HT1080 (cell line): Measurements from ENCODE around the gene DIDO1. TPM values are rescaled to one million over a fixed set of nuclear protein-coding genes. Genes with fewer than 3 reads are reported as not detected.

Experiments used
- DNase-seq: peaks from one replicate; pipeline ENCODE4 v3.0.0-alpha.2; 2015; ENCODE audit warnings: low read depth
- total RNA-seq: library from RNA; depleted of rRNA; stranded (reverse); fragments of >200 nt; shearing (Covaris generic); gene quantifications from 2 replicates; pipeline ENCODE4 v1.2.3, GENCODE V29; 2014

The DIDO1 gene
- total RNA-seq, 1 experiment from 2014 or later: 31.1 TPM

DNA sequence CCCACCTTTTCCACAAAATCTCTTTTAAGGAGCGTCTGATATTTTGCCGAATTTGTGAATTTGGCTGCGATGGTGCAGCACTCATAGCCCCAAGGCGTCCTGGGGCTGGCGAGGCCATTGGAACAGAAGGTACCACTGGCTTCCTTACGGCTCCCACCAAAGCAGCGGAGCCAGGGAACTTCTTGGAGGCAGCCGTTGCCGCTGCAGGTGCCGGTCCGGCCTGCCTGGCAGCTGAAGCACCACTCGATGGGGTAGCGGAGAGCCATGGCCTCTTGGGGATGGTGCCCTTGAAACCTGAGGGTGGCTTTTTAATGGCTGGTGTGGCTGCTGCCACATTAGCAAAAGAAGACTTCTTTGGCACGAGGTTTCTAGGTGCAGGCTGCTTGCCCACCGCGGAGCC, 29.8 kb downstream of the DIDO1 start:
- DNase-seq: no peak

DNA sequence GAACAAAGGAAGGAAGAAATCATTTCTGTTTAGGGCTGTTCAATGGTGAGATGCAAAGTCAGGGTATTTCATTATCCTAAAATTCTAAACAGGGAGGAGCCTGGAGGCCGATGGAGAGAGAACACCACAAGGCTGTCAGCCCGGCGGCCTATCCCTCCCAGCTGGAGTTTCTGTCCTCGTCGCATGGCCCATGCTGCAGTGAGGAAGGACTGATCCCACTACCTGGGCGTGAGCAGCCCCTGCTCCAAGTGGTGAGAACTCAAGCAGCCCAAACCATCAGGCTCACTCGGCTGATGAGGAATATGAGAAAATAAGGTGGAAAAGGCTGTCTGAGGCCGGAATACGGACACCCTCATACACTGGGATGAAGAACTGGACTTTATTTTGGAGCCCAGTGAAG, 30.8 kb downstream of the DIDO1 start:
- DNase-seq: no peak

DNA sequence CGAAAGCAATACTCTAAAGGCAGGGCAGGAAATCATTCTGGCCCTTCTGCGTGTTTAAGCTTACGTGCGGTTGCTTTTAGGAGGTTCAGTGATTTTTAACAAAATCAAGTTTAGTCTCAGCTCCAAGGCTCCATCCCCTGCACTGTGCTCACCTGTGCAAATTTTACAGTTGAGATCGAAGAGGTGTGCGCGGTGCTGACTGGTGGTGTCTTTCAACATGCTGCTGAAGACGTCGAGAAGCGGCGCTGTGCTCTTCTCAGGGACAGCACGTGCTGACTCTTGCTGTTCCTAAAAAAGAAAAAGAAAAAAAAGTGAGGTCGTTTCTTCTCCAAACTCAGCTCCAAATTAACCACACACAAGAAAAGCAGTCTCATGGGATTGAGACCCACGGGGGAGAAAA, 32.0 kb downstream of the DIDO1 start:
- DNase-seq: no peak

DNA sequence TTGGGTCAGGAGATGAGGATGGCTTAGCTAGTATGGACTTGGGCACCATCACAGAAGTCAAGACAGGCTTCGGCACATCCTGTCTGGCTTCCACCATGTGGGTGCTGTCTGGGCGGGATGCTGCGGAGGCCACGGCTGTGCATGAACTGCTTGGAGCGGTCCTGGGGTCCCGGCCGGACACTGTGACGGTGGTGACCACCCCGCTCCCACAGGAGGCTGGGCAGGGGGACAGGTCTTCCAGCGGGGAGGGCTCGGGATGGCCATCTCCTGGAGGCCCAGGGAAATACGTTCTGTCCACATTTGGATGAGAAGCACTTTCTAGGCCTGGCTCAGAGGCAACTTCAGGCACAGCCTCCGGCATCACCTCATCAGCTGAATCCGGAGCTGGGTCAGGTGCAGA, 32.6 kb downstream of the DIDO1 start:
- no peak for DNase-seq

DNA sequence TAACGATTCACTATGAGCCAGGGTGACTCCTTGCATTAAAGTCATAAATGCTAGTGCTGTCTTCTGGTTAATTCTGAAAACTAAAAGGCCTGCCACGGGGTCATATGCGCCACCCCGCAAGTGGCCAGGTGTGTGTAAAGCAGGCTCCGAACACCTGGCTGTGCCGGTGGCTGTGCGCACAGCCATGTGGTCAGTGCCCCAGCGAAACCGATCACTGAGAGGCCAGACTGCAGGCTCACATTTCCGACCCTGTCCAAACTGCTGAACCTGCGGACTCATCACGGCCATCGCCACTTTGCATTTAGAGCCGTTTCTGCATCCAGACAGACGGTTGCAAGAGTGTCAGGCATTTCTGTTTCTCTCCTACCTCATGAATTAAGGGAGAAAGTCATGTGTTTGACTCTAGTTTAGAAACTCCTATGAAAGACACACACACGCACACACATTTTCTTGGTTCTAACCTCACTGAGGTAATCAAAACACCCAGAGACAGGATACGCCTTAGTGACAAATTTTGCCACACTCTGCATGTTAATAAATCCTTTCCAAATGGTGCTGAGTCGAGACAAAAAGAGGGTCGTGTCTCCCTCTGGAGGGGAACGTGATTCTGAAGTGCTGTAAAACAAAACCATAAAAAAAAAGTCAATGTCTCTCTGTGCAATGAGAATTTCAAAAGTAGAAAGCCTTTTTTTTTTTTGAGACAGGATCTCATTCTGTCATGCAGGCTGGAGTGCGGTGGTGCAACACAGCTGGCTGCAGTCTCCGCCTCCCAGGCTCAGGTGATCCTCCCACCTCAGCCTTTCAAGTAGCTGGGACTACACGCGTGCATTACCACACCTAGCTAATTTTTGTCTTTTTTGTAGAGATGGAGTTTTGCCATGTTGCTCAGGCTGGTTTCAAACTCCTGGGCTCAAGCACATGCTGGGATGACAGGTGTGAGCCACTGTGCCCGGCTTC, 33.7 kb downstream of the DIDO1 start:
- DNase-seq: no peak

DNA sequence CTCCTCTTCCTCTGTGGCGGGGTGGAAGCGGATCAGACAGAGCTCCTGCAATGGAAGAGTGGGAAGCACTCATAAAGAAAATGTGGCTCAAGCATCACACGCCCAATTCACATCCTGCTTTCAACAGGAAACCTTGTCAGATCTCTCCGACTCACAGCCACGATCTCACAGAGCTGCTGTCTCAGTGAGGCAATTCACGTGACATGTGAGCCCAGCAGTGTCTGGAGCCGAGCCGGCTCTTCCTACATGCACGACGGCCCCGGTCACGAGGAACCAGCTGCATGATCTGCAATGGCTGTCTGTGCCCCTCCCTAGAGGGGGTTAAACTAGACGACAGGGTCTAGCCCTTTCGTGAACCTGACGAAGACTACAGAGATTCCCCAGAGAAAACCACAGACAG, 35.2 kb downstream of the DIDO1 start:
- peak; percentile 68 for DNase-seq

DNA sequence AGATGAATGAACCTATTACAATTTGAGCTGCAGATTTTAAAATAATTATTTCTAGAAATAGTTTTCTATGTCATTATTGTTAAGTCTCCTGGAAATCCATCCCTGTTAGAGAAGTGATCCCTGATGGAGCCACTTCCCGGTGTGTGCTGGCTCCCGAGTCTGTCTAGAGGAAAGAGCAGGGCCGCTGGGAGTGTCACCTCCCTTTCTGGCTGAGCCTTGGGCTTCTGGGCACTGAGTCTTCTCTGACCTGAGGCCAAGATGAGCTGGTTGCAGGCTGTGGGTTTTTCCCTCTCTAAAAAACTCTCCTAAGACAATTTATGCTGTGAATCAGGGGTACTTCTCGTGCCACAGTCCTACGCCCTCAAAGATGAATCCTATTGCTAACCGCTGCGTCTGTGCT, 35.9 kb downstream of the DIDO1 start:
- no peak for DNase-seq

DNA sequence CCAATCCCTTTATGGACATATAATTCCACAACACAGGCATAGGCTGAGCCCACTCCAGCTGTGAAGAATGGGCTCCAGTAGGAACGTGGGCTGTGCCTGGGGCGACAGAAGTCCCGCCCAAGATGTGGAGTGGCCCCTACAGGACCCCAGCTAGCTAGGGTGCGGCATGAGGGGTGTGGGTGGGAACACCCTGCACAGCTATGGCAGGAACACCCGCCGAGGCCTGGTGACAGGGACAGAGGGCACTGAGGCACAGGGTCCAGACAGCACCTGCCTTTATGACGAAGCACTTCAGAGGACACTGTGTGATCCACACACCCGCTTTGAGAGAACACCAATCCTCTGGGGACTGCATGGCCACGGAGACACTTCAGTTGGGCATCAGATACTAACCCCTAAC, 36.4 kb downstream of the DIDO1 start:
- no peak for DNase-seq

DNA sequence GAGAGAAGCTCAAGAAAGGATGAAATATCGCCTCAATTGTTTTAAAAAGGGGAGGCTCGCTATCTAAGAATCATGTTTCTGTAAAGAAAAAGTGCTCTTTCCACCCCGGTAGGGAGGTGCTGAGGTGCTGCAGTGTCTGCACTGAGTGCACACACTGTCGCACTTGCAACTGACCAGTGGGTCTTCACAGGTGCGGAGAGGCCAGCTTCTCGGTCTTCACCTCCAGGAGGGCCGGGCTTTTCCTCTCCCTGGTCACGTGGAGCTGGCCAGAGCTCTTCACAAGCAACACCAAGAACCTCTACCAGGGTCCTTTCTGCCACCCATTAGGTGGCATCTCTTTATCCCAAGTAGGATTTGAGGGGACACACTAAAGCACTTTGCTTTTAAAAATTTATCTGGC, 36.9 kb downstream of the DIDO1 start:
- DNase-seq: no peak

DNA sequence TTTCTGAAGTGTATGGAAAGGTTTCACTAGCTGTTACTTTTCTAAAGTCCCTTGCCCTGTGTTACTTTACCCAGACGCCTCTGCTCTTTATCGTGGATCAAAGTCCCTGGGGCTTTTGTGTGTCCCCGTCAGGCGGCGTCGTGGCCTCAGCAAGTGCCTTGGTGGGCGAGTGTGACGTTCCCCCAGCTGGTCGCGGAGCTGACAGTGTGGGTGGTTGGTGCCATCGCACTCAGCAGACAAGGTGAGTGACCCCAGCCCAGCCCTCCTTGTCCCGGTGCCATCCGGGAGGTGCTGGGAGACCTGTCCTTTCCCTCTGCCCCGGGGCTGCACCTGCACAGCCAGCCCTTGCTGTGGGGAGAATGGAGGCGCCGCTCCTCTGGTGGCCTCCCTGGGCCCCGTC, 37.4 kb downstream of the DIDO1 start:
- no peak for DNase-seq

DNA sequence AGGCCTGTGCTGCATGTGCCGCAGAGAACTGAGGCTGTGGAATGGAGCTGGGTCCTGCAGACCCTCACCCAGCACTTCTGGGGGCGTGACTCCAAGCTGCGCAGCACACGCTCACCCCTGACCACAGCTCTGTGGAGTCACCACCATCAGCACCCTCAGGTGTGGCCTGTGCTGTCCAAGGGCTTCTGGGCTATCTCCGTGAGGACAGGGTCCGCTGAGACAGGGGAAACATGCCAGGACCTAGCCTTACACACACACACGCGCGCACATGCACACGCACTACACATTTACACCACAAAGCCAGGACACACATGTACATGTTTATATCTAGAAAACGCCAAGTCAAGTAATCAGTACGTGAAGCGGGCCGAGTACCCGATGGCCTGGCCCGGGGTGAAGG, 37.9 kb downstream of the DIDO1 start:
- DNase-seq: no peak

DNA sequence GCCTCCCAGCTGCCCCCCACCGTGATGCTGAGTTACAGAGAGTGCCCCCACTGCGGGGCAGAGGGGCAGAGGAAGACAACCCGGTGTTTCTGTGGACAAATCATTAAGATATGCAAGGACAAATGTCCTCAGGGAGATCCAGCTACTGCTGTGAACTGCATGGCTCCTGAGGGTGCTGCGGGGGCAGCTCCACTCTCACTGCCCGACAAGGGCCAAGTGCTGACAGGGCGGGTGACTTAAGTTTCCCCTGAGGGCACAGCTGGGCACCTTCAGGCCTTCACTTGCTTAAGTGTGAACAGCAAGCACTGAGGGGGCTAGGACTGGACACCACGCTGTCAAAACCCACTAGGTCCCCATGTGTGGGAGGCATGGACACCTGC, 38.5 kb downstream of the DIDO1 start:
- DNase-seq: no peak

DNA sequence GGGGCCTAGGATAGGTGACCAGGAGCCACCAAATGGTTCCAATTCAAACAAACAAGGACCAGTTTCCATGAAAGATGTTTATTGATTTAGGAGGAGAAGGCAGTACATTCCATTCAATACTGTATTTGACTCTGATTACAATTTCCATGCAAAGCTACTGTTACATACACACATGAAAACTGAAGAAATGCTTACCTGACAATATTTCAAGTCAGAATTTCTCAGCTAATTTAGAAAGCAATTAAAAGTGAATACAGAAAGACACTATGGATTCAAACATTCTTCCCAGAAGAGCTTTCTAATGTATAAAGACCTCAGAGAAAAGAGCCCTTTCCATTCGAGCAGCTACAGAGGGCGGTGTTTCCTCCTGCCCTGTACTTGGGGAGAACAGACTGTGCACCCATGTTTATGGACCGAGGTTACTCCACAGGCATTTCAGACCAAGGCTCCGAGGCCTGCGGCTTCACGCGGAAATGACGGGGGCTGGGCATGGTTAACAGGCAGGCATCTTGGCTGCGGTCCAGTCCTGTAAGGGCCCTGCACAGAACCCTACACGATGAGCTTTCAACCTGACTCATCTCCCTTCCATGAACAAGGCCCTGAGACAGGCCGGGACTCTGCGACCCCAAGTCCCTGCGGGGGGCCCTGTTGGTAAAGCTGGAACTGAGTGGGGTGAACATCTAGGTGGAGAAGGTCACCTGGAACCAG, 39.0 kb downstream of the DIDO1 start:
- peak; percentile 97 for DNase-seq

DNA sequence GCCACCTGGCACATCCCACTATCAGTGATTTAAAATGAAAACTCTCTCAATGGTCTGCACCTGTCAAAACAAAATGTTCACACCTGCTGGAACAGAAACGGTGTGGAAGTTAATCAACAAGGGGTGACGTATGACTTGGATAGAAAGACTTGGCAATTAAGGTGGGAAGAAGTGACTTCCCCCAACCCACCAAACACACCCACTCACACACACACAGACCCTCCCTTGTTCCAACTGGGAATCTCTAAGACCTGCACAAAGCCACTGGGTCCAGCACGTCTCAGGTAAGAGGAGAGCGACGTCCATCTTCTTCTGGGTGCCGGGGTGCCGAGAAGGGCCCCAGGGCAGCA, 39.6 kb downstream of the DIDO1 start:
- DNase-seq: no peak

DNA sequence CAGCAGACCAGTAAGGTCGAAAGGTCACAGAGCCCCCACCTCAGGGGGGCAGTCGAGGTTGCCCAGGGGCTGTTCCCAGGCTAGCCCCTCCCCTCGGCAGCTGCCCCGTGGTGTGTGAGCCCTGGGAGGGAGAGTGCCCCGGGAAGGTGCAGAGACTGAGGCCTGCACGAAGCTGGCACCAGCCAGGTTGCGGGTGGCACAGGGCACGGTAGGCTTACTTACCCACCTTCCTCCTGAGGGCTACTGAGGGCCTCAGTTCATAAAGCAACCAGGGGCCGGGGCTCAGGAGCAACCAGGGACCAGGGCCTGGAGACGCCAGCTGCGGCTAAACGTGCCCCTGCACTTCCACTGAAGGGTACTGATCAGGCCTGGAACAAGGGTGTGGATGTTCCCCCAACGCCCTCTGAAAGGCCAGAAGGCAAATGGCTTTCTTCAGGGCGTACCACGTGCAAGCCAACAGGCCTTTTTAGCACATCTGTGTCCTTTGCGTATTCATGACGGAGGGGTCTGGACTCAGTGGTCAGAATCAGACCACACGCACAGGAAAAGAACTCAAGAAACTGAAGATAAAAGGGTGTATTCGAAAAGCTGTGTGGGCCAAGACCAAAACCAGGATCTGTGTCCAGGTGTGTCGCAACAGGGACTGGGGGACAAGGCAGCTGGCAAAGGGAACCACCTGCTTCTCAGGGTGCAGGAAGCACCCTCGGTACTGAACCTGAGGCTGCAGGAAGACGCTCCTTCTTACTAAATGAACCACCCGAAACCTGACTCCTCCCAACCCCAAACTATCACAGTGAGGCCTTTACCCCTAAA, 40.2 kb downstream of the DIDO1 start:
- DNase-seq: no peak

DNA sequence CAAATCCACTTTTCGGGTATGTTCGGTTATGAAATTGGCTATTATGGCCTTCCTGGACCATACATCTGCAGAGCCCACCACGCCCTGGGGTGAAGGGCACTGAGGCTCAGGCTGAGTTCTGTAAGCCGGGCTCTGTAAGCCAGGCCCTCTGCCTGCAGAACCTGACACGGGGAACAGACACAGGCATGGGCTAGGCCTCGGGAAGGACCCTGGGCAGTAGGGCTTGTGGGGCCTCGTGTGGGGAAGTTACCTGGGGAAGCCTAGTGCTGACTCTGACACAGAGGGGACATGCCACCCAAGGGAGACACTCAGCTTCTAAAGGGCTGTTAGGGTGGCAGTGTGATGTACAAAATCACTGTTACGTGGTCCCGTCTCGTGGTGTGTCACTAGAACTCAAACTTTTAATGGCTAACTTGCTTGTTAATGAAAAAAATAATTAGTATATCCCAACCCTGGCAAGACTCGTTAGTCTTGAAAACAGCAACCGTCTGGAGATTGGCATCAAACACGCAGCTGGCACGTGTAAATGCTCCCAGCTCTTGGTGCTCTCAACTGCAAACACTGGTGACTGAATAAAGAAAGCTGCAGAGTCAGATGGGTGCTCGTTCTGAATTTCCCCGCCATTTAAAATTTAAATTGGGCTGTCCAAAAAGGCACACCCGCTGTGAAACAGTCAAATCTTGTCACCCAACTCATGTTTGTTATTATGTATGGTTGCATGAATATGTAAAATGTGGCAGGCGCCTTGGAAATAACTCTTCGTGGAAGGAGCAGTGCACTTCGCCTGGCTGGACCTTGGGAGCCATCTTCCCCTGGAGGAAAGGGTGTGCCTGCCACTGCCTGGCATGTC, 41.0 kb downstream of the DIDO1 start:
- DNase-seq: no peak

DNA sequence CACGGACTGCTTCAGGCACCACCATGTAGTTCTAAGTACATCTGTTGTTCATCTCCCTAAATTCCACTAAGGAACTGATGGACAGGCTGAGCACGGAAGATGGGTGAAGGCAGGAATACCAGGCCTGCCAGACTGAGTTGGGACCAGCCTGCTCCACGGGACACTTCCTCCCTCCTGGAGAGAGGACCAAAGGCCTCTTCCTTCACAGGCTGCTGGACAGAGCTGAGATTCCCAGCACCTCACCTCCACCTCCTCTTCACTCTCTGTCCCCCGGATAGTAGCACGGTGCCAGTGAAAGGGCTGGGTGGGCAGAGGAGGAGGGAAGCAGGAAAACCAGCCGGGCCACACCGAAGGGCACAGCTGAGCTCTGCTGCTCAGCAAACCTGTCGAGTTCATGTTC, 41.7 kb downstream of the DIDO1 start:
- no peak for DNase-seq

DNA sequence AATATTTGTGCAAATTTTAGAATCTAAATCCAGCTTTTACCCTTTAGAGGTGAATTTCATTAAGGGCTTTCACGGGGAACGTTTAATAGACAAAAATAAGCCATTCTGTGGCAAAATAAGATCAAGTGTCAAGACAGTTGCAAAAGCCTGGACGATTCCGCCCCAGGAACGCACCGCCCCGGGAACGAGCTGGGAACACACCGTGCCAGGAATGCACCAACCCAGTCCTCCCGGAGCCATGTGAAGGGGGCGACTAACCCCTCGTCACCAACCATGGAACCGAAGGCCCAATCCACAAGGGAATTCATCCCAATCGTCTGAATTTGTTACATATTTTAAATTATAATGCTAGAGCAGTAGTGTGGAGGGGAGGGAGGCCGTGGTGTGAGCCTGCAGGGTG, 43.9 kb downstream of the DIDO1 start:
- DNase-seq: no peak

DNA sequence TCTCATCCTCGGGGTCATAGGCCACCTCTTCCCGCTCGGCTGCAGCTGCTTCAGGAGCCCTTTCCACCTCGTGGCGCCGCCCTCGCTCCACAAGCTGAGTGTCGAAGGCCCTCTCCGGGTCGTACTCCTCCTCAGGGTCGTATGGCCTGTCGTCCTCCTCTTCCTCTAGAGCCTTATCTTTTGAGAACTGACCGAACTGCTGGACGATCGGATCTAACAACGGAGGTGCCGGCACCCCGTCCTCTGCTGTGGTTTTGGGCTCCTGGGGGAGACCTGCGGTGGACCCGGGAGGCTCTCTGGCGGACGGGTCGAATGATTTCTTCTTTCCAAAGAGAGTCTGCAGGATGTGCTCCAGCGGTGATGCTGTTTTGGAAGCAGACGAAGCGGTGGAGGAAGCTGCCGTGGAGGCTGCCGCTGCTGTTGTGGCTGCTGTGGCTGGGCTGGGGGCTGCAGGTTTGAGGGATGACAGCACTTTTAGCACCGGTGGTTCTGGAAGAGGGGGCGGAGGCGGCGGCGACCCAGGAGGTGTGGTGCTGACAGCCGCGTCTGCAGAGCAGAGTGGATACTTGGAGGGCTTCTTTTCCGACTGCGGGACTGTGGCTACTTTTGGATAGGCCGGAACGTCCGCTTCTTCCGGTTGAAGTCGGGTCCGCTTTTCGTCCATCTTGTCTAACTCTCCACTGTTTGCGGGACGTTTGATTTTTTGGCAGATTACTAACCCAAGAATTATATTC, 44.5 kb downstream of the DIDO1 start:
- no peak for DNase-seq

DNA sequence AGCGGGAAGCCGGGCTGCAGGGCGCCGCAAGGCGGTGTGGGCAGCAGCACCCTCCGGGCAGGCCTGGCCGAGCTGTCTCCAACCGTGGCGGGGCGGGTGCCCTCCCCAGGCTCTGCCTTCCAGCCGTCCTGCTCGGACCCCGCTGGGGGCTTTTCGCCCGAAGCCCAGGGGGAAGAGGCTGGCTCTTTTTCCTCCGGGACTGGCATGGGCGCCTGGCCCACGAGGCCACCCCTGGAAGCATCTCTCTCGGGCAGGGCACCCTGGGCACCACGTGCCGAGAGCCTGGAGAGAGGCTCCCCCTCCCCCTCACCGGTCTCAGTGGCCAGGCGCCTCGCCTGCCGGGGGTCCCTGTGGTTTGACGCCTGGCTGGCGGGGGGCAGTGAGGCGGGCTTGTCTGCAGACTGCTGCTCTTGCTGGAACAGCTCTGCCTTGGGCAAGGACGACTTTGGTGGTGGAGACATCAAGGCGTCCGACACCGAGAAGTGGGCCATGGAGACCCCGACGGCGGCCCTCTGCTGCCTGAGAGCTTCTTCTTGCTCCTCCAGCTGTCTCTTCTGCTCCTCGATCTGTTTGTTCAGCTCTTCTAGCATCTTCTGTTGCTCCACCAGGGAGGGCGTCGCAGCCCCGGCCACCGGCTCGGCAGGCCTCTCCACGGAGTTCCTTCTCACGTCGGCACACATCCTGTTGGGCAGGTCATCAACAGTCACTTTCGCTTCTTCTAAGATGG, 45.2 kb downstream of the DIDO1 start:
- DNase-seq: no peak
